Stomach (tissue), 4 donors: ENCODE results near the gene NRG4.

ENCODE experiments used
- CTCF ChIP-seq, 7 experiments: fragments of 450-650 bp in 4 of 7; fragments of 200-600 bp in 3 of 7; sonication (generic) in 3 of 7; IDR thresholded peaks; one replicate each; pipeline ENCODE4 v1.5.1; 2016 to 2019; ENCODE audit warnings: antibody characterized with exemption in 7 of 7, control low read depth in 2 of 7, mild to moderate bottlenecking in 1 of 7
- EP300 ChIP-seq: sonication (generic); formaldehyde crosslinking; IDR thresholded peaks from one replicate; pipeline ENCODE4 v1.6.1; 2017; ENCODE audit warnings: antibody characterized with exemption
- POLR2A ChIP-seq, 4 donors: fragments of 450-650 bp; IDR thresholded peaks; one replicate each; pipeline ENCODE4 v1.6.1; 2016; ENCODE audit warnings: antibody characterized with exemption in 4 of 4, control low read depth in 2 of 4, mild to moderate bottlenecking in 1 of 4, moderate library complexity in 1 of 4
- POLR2AphosphoS5 ChIP-seq, 3 donors: sonication (generic); formaldehyde crosslinking; IDR thresholded peaks; one replicate each; pipeline ENCODE4 v1.6.1; 2016; ENCODE audit warnings: antibody characterized with exemption in 3 of 3

- no peak for TF ChIP-seq CTCF (IDR thresholded peaks at IDR 0.05)
- no peak for TF ChIP-seq POLR2A (IDR thresholded peaks at IDR 0.05)
- TF ChIP-seq POLR2AphosphoS5 (IDR thresholded peaks at IDR 0.05) = no peak
- no peak for TF ChIP-seq EP300
These were observed 56.5 kb downstream of the NRG4 start for GRCh38 chr15:75955720-75956119.
